Neural crest cell (in vitro differentiated cells): ENCODE measurements around the gene GDA. TPM values are rescaled to one million over a fixed set of nuclear protein-coding genes. Genes with fewer than 3 reads are reported as not detected.

Experiments
- DNase-seq: peaks from one replicate; pipeline ENCODE4 v3.0.0; 2021; ENCODE audit warnings: low read depth, mixed read lengths, low spot score
- H3K27ac Mint-ChIP-seq: one replicate; pipeline ENCODE4 v1.8.0; 2021; ENCODE audit warnings: mild to moderate bottlenecking, mixed read lengths; ENCODE audit not compliant: unreplicated experiment
- H3K27me3 Mint-ChIP-seq: 2 replicates; pipeline ENCODE4 v1.8.0; 2021; ENCODE audit warnings: low read depth, mild to moderate bottlenecking, mixed read lengths
- H3K36me3 Mint-ChIP-seq: 2 replicates; pipeline ENCODE4 v1.8.0; 2021; ENCODE audit warnings: low read depth, mild to moderate bottlenecking, mixed read lengths
- H3K4me1 Mint-ChIP-seq: 2 replicates; pipeline ENCODE4 v1.8.0; 2021; ENCODE audit warnings: mixed read lengths
- H3K4me3 Mint-ChIP-seq: one replicate; pipeline ENCODE4 v1.8.0; 2021; ENCODE audit warnings: mild to moderate bottlenecking, mixed read lengths
- H3K9me3 Mint-ChIP-seq: 2 replicates; pipeline ENCODE4 v1.8.0; 2021; ENCODE audit warnings: mixed read lengths
- CTCF ChIP-seq: fragments of 200-600 bp; sonication (generic); conservative IDR thresholded peaks from 2 replicates; pipeline ENCODE4 v1.5.0; 2021; ENCODE audit warnings: antibody characterized with exemption, mild to moderate bottlenecking
- total RNA-seq: library from RNA; stranded (reverse); gene quantifications from 2 replicates; pipeline ENCODE4 v1.2.1, GENCODE V29; 2021

The GDA gene
- total RNA-seq, 1 donor from 2014 or later = 12.3 TPM

GRCh38 chr9:72132052-72132451 lies 17.2 kb upstream of the GDA start:
- Mint-ChIP-seq H3K36me3 (no peaks in the 10 kb centered on the region), H3K4me1 (no peaks in the 10 kb centered on the region), H3K27ac (no peak overlapping the region), H3K4me3 (no peak overlapping the region), H3K9me3 (no peaks in the 10 kb centered on the region), H3K27me3 (no peaks in the 10 kb centered on the region)
- TF ChIP-seq CTCF = no peak
- DNase-seq = no peak

DNA sequence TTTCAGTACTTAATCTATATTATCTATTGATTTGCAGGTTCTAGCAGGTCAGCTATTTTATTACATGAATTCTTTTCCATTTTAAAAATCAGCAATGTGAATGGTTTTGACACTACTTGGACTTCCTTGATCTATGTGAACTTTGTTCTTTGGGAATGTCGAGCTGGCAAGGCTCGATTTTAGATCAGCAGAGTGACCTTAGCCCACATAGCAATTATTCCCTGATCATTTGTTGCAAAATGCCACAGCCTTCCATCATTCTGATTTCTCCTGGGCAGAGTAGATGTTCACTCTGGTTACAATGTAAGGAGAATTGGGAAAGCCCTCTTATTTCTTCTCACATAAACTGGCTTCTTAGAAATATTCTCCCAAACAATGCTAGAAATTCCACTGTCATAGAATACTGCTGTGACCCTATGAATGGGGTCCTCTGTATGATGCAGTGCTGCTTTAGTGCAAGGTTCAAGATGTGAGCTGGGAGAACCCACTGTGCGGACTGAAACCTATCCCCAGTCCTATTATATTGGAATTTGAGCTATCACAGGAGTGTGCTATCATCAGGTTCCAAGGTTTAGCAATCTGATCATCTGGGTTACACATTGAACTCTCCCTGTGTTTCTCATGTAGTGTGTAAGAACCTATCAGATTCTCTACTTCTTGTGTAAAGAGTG lies 15.7 kb upstream of the GDA start:
- H3K27me3 Mint-ChIP-seq = no peaks in the 10 kb centered on the region
- DNase-seq = no peak
- H3K4me3 Mint-ChIP-seq = no peak overlapping the region
- H3K4me1 Mint-ChIP-seq = no peaks in the 10 kb centered on the region
- H3K9me3 Mint-ChIP-seq = no peaks in the 10 kb centered on the region
- no peaks in the 10 kb centered on the region for H3K36me3 Mint-ChIP-seq
- no peak for TF ChIP-seq CTCF
- H3K27ac Mint-ChIP-seq = no peak overlapping the region

- no peaks in the 10 kb centered on the region for H3K4me1 Mint-ChIP-seq
- no peak overlapping the region for H3K27ac Mint-ChIP-seq
Observed at GRCh38 chr9:72134801-72135200, 14.4 kb upstream of the GDA start.

DNA sequence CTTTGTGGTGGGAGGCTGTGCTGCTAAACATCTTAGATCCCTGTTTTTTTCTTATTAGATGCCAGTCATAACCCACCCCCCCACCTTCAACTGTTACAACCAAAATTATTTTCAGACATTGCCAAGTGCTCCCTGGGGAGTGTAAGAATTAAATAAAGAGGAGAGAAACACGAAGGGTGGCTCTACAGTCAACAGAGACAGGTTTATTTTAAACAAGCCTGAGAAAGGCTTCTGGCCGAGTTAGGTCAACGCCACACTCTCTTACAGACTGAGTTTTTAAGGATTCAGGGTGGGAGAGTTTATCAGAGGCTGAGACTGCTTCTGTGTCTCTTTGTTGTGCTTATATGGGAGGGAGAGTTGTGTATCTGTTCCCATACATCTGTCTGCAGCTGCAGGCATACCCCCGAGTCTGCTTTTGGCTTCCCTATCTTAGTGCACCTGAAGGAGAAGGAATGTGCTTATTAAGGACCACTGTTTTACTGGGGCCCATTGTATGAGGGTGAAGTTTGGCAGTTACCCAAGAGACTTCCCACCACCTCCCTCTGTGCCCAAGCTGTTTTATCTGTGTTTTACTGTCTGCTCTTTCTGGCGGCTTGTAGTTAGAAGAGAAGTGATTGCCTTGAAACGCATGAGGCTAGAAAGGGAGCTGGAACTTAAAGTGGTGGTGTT lies 11.4 kb upstream of the GDA start:
- H3K9me3 Mint-ChIP-seq = no peaks in the 10 kb centered on the region
- H3K27ac Mint-ChIP-seq = no peak overlapping the region
- TF ChIP-seq CTCF = no peak
- H3K36me3 Mint-ChIP-seq = no peaks in the 10 kb centered on the region
- no peak overlapping the region for H3K4me3 Mint-ChIP-seq
- no peak for DNase-seq
- peaks cover 9% of the 10 kb centered on the region for H3K27me3 Mint-ChIP-seq
- H3K4me1 Mint-ChIP-seq = no peaks in the 10 kb centered on the region

More at GRCh38 chr9:72134801-72135200, 14.4 kb upstream of the GDA start:
- Mint-ChIP-seq H3K36me3 (no peaks in the 10 kb centered on the region), H3K4me3 (no peak overlapping the region), H3K27me3 (no peaks in the 10 kb centered on the region), H3K9me3 (no peaks in the 10 kb centered on the region)
- DNase-seq = no peak
- TF ChIP-seq CTCF = no peak

GRCh38 chr9:72139226-72139625 lies 10.0 kb upstream of the GDA start:
- Mint-ChIP-seq H3K9me3 (no peaks in the 10 kb centered on the region), H3K36me3 (no peaks in the 10 kb centered on the region), H3K27ac (no peak overlapping the region), H3K27me3 (peaks cover 9% of the 10 kb centered on the region), H3K4me3 (no peak overlapping the region), H3K4me1 (no peaks in the 10 kb centered on the region)
- TF ChIP-seq CTCF = no peak
- no peak for DNase-seq
